IMR-90 (cell line): Measurements from ENCODE around the gene PNCK. TPM values are rescaled to one million over a fixed set of nuclear protein-coding genes. Genes with fewer than 3 reads are reported as not detected.

ENCODE experiments used
- ATAC-seq: fragments of 200-7000 bp; cut with Tn5 transposase; 2 replicates; pipeline ENCODE4 v1.9.1; 2020; ENCODE audit warnings: low read depth, mild to moderate bottlenecking, moderate library complexity
- BruUV-seq: library from RNA; stranded (reverse); fragments of 400-500 nt; replicated peaks from 2 replicates; lab custom pipeline; 2021; lab: Mats Ljungman, UMichigan
- CTCF ChIA-PET: fragments of 300-600 bp; formaldehyde crosslinking; extraction: SDS; loops from one replicate; lab custom pipeline; 2021; ENCODE audit warnings: antibody characterized with exemption; lab: Yijun Ruan, JAX
- POLR2A ChIA-PET: fragments of 300-600 bp; sonication (Branson Sonifier 250); formaldehyde crosslinking; loops from one replicate; lab custom pipeline; 2022; ENCODE audit warnings: antibody characterized with exemption; ENCODE audit not compliant: unreplicated experiment; lab: Charles Lee
- DNase-seq: peaks from one replicate; pipeline ENCODE4 v3.0.0; 2013
- H2AFZ ChIP-seq: replicated peaks from 2 replicates; pipeline ENCODE3; 2013; ENCODE audit warnings: low read length, mild to moderate bottlenecking; ENCODE audit not compliant: poor library complexity
- H2AK5ac ChIP-seq: 2 replicates; pipeline ENCODE4 v1.6.1; 2013; ENCODE audit warnings: low read depth, low read length, inconsistent platforms
- H2AK9ac ChIP-seq: replicated peaks from 2 replicates; pipeline ENCODE3; 2013; ENCODE audit warnings: mild to moderate bottlenecking, low read depth, low read length, moderate library complexity; ENCODE audit not compliant: poor library complexity
- H2BK120ac ChIP-seq: 2 replicates; pipeline ENCODE4 v1.6.1; 2013; ENCODE audit warnings: low read depth, low read length, inconsistent platforms
- H2BK15ac ChIP-seq: 3 replicates; pipeline ENCODE4 v1.6.1; 2013; ENCODE audit warnings: low read depth, low read length, inconsistent platforms
- H2BK20ac ChIP-seq: 2 replicates; pipeline ENCODE4 v1.6.1; 2013; ENCODE audit warnings: low read depth, mild to moderate bottlenecking, inconsistent platforms, low read length, moderate library complexity
- H2BK5ac ChIP-seq: 2 replicates; pipeline ENCODE4 v1.6.1; 2013; ENCODE audit warnings: mild to moderate bottlenecking, low read depth, low read length, inconsistent platforms; ENCODE audit not compliant: poor library complexity, severe bottlenecking
- H3K14ac ChIP-seq: replicated peaks from 2 replicates; pipeline ENCODE4 v1.6.1; 2013; ENCODE audit warnings: low read depth, low read length, inconsistent platforms
- H3K18ac ChIP-seq: 2 replicates; pipeline ENCODE4 v1.6.1; 2013; ENCODE audit warnings: low read depth, low read length, control low read depth
- H3K23ac ChIP-seq: 2 replicates; pipeline ENCODE4 v1.6.1; 2013; ENCODE audit warnings: low read depth, low read length, inconsistent platforms
- H3K27ac ChIP-seq: 2 replicates; pipeline ENCODE4 v1.5.1; 2013; ENCODE audit warnings: mild to moderate bottlenecking, control low read depth, low read length; ENCODE audit not compliant: insufficient read depth
- H3K27me3 ChIP-seq: 2 replicates; pipeline ENCODE4 v1.6.1; 2013; ENCODE audit warnings: low read length; ENCODE audit not compliant: control insufficient read depth, insufficient read depth
- H3K36me3 ChIP-seq: 2 replicates; pipeline ENCODE4 v1.6.1; 2013; ENCODE audit warnings: low read length, mixed read lengths; ENCODE audit not compliant: control insufficient read depth, insufficient read depth
- H3K4ac ChIP-seq: 2 replicates; pipeline ENCODE4 v1.6.1; 2013; ENCODE audit warnings: low read depth, low read length, inconsistent platforms
- H3K4me1 ChIP-seq: 2 replicates; pipeline ENCODE4 v1.6.1; 2013; ENCODE audit warnings: low read length, mixed read lengths; ENCODE audit not compliant: control insufficient read depth, insufficient read depth
- H3K4me2 ChIP-seq: 2 replicates; pipeline ENCODE4 v1.6.1; 2013; ENCODE audit warnings: low read depth, mild to moderate bottlenecking, control low read depth, low read length, moderate library complexity
- H3K4me3 ChIP-seq: 2 replicates; pipeline ENCODE4 v1.5.1; 2013; ENCODE audit warnings: low read depth, mild to moderate bottlenecking, control low read depth, low read length, moderate library complexity; ENCODE audit not compliant: insufficient read depth
- H3K56ac ChIP-seq: 2 replicates; pipeline ENCODE4 v1.6.1; 2013; ENCODE audit warnings: low read length, inconsistent platforms; ENCODE audit not compliant: insufficient read depth; ENCODE audit errors: extremely low read depth
- H3K79me1 ChIP-seq, 2 experiments: 2 replicates each; pipeline ENCODE4 v1.6.1; 2013; ENCODE audit warnings: low read length in 2 of 2, inconsistent platforms in 1 of 2, low read depth in 1 of 2
- H3K9ac ChIP-seq: 2 replicates; pipeline ENCODE4 v1.6.1; 2013; ENCODE audit warnings: low read depth, low read length, control low read depth
- H3K9me1 ChIP-seq: 2 replicates; pipeline ENCODE4 v1.6.1; 2013; ENCODE audit warnings: low read length, inconsistent platforms; ENCODE audit not compliant: insufficient read depth
- H3K9me3 ChIP-seq: 2 replicates; pipeline ENCODE4 v1.6.1; 2013; ENCODE audit warnings: low read length; ENCODE audit not compliant: control insufficient read depth, insufficient read depth
- H4K20me1 ChIP-seq: 2 replicates; pipeline ENCODE4 v1.6.1; 2013; ENCODE audit warnings: low read length, inconsistent platforms; ENCODE audit not compliant: insufficient read depth
- H4K5ac ChIP-seq: 2 replicates; pipeline ENCODE4 v1.6.1; 2013; ENCODE audit warnings: mild to moderate bottlenecking, low read depth, low read length, control low read depth
- H4K8ac ChIP-seq, 2 experiments: 2 replicates each; pipeline ENCODE4 v1.6.1; 2013; ENCODE audit warnings: low read depth in 2 of 2, low read length in 2 of 2, control low read depth in 1 of 2, inconsistent platforms in 1 of 2
- H4K91ac ChIP-seq: 2 replicates; pipeline ENCODE4 v1.6.1; 2013; ENCODE audit warnings: low read depth, low read length, inconsistent platforms; ENCODE audit not compliant: insufficient read depth
- CHD1 ChIP-seq: IDR thresholded peaks from 2 replicates; pipeline ENCODE4 v1.6.1; 2012; ENCODE audit warnings: low read depth, low read length, improper control_type of control experiment
- ELK1 ChIP-seq: fragments of 150-350 bp; IDR thresholded peaks from 2 replicates; pipeline ENCODE4 v1.6.1; 2016; ENCODE audit warnings: low read depth, mild to moderate bottlenecking, low read length, moderate library complexity, borderline replicate concordance
- FOS ChIP-seq: fragments of 150-350 bp; IDR thresholded peaks from 2 replicates; pipeline ENCODE4 v1.6.1; 2016; ENCODE audit warnings: low read depth, low read length
- MAFK ChIP-seq: IDR thresholded peaks from 2 replicates; pipeline ENCODE4 v1.6.1; 2012; ENCODE audit warnings: low read depth, low read length, improper control_type of control experiment
- MAZ ChIP-seq: IDR thresholded peaks from 2 replicates; pipeline ENCODE4 v1.6.1; 2012; ENCODE audit warnings: low read depth, mild to moderate bottlenecking, low read length, improper control_type of control experiment, moderate library complexity, borderline replicate concordance
- MXI1 ChIP-seq: IDR thresholded peaks from 2 replicates; pipeline ENCODE4 v1.6.1; 2012; ENCODE audit warnings: low read depth, mild to moderate bottlenecking, low read length, moderate library complexity, borderline replicate concordance
- NFE2L2 ChIP-seq: fragments of 150-350 bp; IDR thresholded peaks from 2 replicates; pipeline ENCODE4 v1.6.1; 2016; ENCODE audit warnings: low read depth, mild to moderate bottlenecking, low read length
- RAD21 ChIP-seq: IDR thresholded peaks from 2 replicates; pipeline ENCODE4 v1.6.1; 2012; ENCODE audit warnings: low read length, improper control_type of control experiment
- RCOR1 ChIP-seq: IDR thresholded peaks from 2 replicates; pipeline ENCODE4 v1.6.1; 2012; ENCODE audit warnings: mild to moderate bottlenecking, low read length, improper control_type of control experiment; ENCODE audit not compliant: insufficient replicate concordance
- SMC3 ChIP-seq: fragments of 150-350 bp; IDR thresholded peaks from 2 replicates; pipeline ENCODE4 v1.6.1; 2016; ENCODE audit warnings: low read depth, mild to moderate bottlenecking, antibody characterized with exemption, low read length, moderate library complexity
- USF2 ChIP-seq: fragments of 150-350 bp; IDR thresholded peaks from 2 replicates; pipeline ENCODE4 v1.6.1; 2017; ENCODE audit warnings: mild to moderate bottlenecking, antibody characterized with exemption, low read length, low read depth
- WGBS, 2 experiments: methylation state at CpG; one replicate each; pipeline versions ENCODE4 v1.1.5 to v1.1.7; 2013; ENCODE audit warnings: missing lambda C conversion rate in 2 of 2; ENCODE audit not compliant: insufficient read length in 1 of 2; ENCODE audit errors: extremely low coverage in 2 of 2; 5-methylcytosine and 5-hydroxymethylcytosine counted together
- dilution Hi-C: fragments of 300-500 bp; cut with HindIII; formaldehyde crosslinking; loops from one replicate; pipeline ENCODE4 v1.14.3; 2018; ENCODE audit warnings: low sequenced_read_pairs; ENCODE audit not compliant: unreplicated experiment
- in situ Hi-C: fragments of 300-500 bp; cut with MboI; formaldehyde crosslinking; loops from 3 replicates; pipeline ENCODE4 v1.14.3; 2019; ENCODE audit warnings: low sequenced_read_pairs, inconsistent platforms, mixed read lengths
- intact Hi-C: fragments of 100-400 bp; cut with micrococcal nuclease; formaldehyde crosslinking; loops from 2 replicates; pipeline ENCODE4 v1.10.0; 2022
- polyA plus RNA-seq, 3 experiments: library from polyadenylated mRNA; depleted of rRNA; stranded (reverse); fragments of >200 nt; gene quantifications; 2 replicates each; pipeline ENCODE4 v1.2.3, GENCODE V29; 2012; ENCODE audit warnings: low replicate concordance in 1 of 3
- total RNA-seq: library from RNA; depleted of rRNA; stranded (reverse); fragments of >200 nt; gene quantifications from 2 replicates; pipeline ENCODE4 v1.2.3, GENCODE V29; 2012

The PNCK gene
- total and polyA plus RNA-seq, 2 of the 4 experiments (the other 2 are of a cell fraction) = 0.18 to 0.22 TPM

- intact Hi-C loops (loop anchor here (1.0 kb wide), 1 partner anchor 15 kb away; no protein-coding TSS in a partner anchor), in situ Hi-C loops (no loop called here), dilution Hi-C loops (no loop called here)
- WGBS, 2 experiments = 82% methylated on average over 8 of the region's 12 CpGs; no CpG with 5 or more reads in 1 of the 2 experiments
- ATAC-seq = no peak
- no peak for TF ChIP-seq FOS
- no peak for TF ChIP-seq RCOR1
- no peak for TF ChIP-seq CHD1
- TF ChIP-seq NFE2L2 = no peak
- no peak for TF ChIP-seq SMC3
- no peak for TF ChIP-seq ELK1
- no peak for TF ChIP-seq MAFK
- TF ChIP-seq USF2 = no peak
- no peak for TF ChIP-seq MXI1
- TF ChIP-seq MAZ = no peak
- TF ChIP-seq RAD21 = no peak
- H3K27me3 ChIP-seq = peaks cover 24% of the 10 kb centered on the region
- no peaks in the 10 kb centered on the region for H3K79me1 ChIP-seq
- no peak overlapping the region for H3K27ac ChIP-seq
- H3K23ac ChIP-seq = no peak overlapping the region
- H3K9ac ChIP-seq = no peak overlapping the region
- no peak for DNase-seq
- H4K8ac ChIP-seq = no peak overlapping the region
- POLR2A ChIA-PET = no interaction called here
- no peak overlapping the region for H4K91ac ChIP-seq
- H2AK5ac ChIP-seq = no peak overlapping the region
- H4K20me1 ChIP-seq = no peaks in the 10 kb centered on the region
- no peak overlapping the region for H4K5ac ChIP-seq
- no peak overlapping the region for H2BK20ac ChIP-seq
- no peaks in the 10 kb centered on the region for H3K4me1 ChIP-seq
- H3K14ac ChIP-seq = no peak overlapping the region
- H3K4me3 ChIP-seq = no peak overlapping the region
- no peak overlapping the region for H2AK9ac ChIP-seq
- no peak overlapping the region for H2AFZ ChIP-seq
- H3K4ac ChIP-seq = no peak overlapping the region
- no peak overlapping the region for H3K18ac ChIP-seq
- H3K36me3 ChIP-seq = no peaks in the 10 kb centered on the region
- H2BK15ac ChIP-seq = no peak overlapping the region
- H3K56ac ChIP-seq = no peak overlapping the region
- H2BK5ac ChIP-seq = no peak overlapping the region
- H3K4me2 ChIP-seq = no peak overlapping the region
- BruUV-seq = no TSS peak
- CTCF ChIA-PET = no interaction called here
- H3K9me1 ChIP-seq = no peaks in the 10 kb centered on the region
- no peak overlapping the region for H2BK120ac ChIP-seq
- H3K9me3 ChIP-seq = peaks cover 8% of the 10 kb centered on the region
Measured at GRCh38 chrX:153628665-153629064, 44.9 kb downstream of the PNCK start.
